T-helper 2 cell (primary cell): Measurements from ENCODE around the gene PRDM8.
"Not testable (repeated sequence)": the region's sequence is repeated elsewhere in the genome, so short reads cannot be mapped to it uniquely, and the experiment has no call there.

Experiments used
- DNase-seq, 5 experiments: peaks; one replicate each; pipeline versions ENCODE4 v3.0.0 to v3.0.0-alpha.2; 2012 to 2022

Gene PRDM8

DNA sequence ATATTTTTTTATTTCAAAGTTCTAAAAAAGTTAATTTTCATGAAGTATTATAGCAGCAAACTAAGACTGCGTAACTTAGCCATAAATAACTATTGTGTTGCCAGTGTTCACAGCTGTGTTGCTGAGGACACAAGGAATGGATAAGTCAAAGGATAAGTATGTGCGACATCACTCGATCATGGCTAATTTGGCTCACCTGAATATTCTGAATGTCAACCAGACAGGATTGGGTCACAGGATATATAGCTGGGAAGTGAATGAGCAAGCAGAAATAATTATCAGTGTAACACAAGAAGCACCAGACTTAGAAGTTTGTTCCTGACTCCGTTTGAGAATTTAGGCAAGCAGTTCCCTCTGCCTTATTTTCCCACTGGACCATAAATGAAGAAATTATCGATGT lies 33.9 kb downstream of the PRDM8 start:
- DNase-seq = no peak

DNA sequence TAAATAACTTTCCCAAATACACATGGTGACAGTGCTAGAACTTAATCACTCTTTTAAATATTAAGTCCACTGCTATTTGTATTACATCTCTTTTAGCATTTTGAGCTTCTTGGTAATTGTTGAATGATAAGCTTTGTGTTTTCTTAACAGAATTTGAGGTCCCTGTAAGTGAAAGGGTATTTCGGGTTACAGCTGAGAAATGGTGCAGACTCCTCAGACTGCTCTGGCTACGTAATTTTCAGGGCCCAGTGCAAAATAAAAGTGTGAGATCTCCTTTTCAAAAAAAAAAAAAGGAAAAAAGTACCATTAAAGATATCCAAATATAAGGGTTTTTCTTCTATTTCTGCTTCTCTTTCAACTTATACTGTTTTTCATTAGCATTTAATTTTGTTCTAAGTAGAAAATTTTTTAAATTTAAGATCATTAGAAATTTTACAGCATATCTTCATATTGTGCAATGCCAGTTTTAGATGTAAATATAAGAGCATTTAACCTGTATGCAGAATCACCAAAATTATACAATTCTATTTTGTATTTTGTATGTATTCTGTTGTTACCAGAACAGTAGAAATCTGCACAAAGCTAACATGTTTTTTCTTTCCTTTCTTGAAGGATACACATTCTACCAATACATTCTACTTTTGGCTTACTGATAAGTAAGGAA lies 35.5 kb downstream of the PRDM8 start:
- no peak for DNase-seq

DNA sequence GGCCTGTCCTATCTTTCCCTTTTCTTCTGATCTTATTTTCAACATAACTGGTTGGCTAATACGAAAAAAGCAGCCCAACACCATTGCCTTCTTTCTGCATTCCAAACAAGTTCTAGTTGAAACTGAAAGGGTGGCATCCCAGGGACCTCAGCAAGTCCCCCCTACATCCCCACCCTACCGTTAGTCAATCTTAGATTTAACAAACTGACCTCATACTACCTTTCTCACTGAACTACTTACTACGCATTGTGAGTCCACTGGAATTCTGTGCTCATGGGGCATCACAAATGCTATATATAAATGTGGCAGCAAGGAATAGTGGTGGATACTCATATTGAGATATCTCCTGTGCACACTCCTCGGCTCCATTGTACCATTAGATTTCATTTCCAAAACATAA lies 36.1 kb downstream of the PRDM8 start:
- no peak for DNase-seq

DNA sequence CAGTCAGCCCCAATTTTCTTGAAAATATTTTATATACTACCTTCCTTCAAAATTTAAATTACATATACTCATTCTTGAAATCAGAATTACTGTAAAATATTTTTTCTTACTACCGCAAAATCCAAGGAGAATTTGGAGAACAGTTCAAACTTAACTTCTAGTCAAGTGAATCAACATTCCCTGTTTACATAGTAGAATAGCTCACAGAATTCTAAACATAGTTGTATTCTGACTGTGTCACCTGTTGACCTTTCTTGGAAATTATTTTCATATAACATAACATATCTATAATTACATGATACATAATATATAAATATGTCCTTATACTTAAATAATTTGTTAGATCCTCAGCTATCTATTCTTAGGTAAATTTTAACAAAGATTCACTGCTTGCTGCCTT lies 38.1 kb downstream of the PRDM8 start:
- no peak for DNase-seq

DNA sequence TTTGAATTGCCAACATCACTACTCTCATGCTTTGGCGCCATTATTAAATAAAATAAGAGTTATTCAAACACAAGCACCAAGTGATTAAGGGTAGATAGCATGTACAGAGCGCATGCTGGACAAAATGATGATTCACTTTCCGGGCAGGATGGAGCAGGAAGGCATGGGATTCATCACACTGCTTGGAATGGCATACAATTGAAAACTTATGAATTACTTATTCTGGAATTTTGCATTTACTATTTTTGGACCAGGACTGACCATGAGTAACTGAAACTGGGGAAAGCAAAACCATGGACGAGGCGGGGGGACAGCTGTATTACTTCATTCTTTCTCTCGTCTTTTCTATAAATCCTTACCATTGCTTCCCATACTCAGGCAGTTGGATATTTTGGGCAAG lies 40.7 kb downstream of the PRDM8 start:
- no peak for DNase-seq

DNA sequence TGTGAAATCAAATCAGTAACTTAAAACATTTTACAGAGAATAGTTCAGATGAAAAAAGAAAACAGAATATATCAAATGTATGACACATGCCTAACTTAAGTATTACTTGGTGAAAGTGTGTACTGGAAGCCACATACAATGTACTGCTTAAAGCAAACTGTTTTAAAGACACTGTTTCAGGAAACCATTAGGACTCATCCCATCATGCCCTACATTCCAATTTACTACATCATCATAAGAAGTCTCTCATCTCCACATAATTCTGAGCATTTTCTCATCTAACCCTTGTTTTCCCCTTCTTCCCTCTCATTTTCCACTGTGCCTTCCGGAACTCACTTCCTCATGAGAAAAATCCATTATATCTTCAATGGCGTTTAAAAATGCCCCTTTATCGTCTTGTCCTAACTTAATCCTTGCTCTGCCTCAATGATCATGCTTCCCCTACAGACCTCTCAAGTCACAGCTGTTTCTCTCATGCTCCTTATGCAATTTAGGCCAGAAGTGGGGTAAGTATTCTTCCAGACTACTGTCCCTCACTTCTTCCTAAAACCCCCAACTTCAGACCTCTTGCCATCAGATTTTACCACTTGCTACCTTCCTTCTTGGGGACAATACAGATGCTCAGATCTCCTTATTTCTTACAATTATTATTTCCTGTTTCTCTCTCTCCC lies 42.3 kb downstream of the PRDM8 start:
- DNase-seq = no peak

DNA sequence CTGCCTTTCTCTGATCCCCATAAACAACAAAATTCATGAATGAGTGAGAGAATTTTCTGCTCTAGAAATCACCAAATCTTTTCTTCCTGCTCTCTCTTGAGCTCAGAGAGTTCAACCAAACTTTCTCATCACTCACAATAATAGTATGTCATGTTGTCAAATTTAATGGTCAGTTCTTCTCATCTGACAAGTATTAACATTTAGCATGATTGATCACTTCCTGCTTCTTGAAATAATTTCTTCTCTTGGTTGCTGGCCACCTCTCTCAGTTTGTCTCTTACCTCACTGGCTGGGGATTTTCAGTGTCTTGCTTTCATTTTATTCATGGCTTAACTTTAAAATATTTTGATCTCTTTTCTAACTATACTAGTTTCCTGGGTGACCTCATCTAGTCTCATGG lies 43.7 kb downstream of the PRDM8 start:
- DNase-seq = no peak

DNA sequence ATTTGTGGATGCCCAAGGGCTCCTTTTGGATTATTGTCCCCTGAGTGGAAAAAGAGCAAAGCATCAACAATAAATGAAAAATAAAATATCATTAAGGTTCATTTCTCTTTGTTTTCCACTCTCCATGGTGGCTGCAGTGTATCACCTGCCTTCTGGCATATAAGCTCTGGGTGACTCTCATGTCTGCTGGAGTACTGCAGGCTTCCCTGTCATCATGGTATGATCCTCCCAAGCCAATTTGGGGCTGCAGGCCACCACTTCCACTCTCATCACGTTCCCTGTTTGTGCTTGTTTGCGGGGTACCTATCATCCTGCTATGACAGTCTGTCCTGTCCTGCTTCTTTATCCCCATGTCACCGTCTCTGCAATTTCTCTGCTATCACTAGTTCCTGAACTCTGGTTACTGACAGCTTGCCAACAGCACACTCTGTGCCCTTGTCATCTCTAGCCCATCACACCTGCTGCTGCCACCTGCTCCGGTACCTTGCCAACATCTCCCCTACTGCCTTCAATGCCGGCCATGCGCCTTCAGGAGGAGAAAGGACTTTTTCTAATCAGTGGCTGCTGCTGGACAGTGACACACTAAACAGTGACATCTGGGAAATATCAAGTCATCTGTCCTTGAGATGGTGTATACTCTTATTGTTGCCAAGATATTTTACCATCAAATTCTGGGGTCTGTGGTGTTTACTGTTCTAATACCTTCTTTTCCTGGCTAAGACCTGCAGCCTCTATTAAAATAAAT lies 46.1 kb downstream of the PRDM8 start:
- no peak for DNase-seq

DNA sequence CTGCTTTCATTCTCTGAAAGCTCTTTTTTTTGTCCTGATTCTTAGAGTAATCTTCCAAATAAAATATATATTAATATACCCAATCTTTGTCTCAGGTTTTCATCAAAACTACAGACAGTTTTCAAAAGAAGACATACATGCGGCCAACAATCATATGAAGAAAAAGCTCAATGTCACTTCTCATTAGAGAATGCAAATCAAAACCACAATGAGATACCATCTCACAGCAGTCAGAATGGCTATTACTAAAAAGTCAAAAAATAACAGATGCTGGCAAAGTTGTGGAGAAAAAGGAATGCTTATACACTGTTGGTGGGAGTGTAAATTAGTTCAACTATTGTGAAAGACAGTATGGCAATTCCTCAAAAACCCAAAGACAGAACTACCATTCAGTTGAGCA lies 50.2 kb downstream of the PRDM8 start:
- not testable (repeated sequence) for DNase-seq

DNA sequence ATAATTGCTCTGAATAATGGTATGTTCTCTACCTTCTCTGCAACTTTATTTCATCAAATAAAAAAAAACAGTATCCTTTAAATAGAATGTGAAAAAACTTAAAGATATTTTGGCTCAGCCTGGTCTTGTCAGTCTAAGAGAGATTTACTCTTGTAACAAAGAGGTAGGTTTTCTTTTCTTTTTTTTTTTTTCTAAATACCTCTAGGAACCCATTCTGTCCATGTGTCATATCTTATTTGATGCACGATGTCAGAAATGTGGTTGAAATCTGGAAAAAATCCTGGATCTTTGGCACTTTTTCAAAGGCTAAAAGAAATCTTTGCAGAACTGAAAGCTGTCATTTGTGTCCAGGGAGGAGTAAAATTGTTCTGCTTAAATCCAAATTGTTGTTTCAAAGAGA lies 51.8 kb downstream of the PRDM8 start:
- DNase-seq = no peak

DNA sequence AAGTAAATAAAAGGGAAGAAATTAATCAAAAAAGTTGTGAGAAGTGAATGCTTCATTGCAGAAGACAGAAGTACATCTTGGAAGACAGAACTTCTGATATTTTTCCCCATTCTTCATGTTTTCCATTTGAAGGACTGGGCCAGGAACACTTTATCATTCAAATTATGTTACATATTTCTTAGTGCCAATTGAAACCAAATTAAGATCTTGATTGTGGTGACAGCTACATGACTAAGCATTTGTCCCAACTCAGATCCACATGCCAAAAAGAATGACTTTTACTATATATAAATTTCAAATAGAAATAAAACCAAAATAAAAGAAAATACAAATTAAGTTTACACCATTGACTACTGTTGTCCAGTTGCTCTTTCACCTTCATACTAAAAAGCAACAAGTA lies 55.1 kb downstream of the PRDM8 start:
- DNase-seq = no peak

DNA sequence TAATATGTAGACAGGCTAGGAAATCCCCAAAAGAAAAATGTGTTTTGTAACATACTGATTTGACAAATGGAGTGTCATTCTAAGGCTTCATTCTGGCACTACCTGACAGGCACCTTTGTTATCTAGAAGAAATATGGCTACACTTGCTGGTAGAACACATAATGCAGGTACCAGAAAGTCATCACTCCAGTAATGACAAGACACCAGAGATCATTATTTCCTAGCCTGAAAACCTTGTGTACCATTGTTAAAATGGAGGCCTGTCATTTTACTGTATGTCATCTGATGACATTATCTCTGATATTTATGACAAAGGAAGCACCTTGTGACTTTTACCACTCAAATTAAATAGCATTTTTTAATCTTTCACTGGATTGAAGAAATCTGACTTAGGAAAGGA lies 55.6 kb downstream of the PRDM8 start:
- no peak for DNase-seq

DNA sequence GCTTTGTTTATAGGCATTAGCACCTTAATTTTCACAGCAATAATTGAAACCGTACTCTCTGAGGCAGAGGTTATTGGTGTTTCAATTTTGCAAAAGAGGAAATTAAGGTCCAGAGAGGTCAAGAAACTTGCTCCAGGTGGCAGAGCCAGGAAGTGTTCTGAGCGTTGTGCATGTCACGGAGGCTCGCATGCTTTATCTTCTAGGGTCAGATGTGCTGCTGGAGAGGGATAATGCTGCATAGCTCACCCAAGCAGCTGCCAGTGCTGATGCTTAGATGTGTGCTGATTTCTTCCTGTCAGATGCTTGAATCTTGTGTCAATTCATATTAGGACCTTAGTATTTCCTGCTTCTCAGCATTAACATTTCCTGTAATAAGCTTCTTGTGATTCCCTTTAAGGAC lies 56.2 kb downstream of the PRDM8 start:
- DNase-seq = no peak
